SK-N-SH treated with all-trans-retinoic acid at 6 μM for 48 hours (cell line): Measurements from ENCODE around the gene SORL1.

ENCODE experiments used
- BACH2 ChIP-seq: fragments of 250-450 bp; sonication (Bioruptor Pico); IDR thresholded peaks from 2 replicates; pipeline ENCODE4 v1.9.0; 2021; ENCODE audit warnings: mild to moderate bottlenecking, borderline replicate concordance
- TCF4 ChIP-seq: fragments of 250-450 bp; sonication (Bioruptor Pico); IDR thresholded peaks from 2 replicates; pipeline ENCODE4 v1.8.0; 2021; ENCODE audit warnings: mild to moderate bottlenecking, moderate library complexity, borderline replicate concordance
- TOX ChIP-seq: fragments of 250-450 bp; sonication (Bioruptor Pico); IDR thresholded peaks from 2 replicates; pipeline ENCODE4 v1.8.0; 2021; ENCODE audit warnings: mild to moderate bottlenecking, moderate library complexity, borderline replicate concordance
- ZNF565 ChIP-seq: fragments of 450-650 bp; formaldehyde crosslinking; conservative IDR thresholded peaks from 2 replicates; pipeline ENCODE4 v1.5.0; 2020; ENCODE audit warnings: low read depth, mild to moderate bottlenecking, moderate library complexity
- TF ChIP-seq, protein P1 (sequence below): fragments of 250-450 bp; sonication (Bioruptor Pico); IDR thresholded peaks from 2 replicates; pipeline ENCODE4 v1.8.0; 2021; ENCODE audit warnings: low read depth, mild to moderate bottlenecking, moderate library complexity, borderline replicate concordance

DNA sequence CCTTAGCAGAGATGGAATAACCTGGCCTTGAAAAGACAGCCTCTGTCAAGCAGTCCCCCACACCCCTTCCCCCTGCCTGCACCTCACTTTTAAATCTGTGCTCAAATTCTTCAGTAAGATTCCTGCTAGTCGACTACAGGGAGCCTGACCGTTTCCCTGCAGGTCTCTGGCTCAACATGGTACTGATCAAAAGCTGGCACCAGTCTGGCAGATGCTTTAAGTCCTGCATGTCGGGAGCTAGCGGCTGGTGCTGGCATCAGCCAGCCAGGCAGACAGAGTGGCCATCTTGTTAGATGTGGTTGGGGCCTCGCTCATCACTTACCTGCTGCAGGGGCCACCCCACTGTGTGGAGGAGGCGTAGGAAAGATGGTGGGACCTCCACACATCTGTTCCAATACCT is 205.0 kb downstream of the SORL1 start:
- TF ChIP-seq TCF4 (CRISPR knock-in tag) (no peak), ZNF565 (CRISPR knock-in tag) (no peak), BACH2 (CRISPR knock-in tag) (no peak), TOX (no peak)
- TF ChIP-seq, protein P1, sequence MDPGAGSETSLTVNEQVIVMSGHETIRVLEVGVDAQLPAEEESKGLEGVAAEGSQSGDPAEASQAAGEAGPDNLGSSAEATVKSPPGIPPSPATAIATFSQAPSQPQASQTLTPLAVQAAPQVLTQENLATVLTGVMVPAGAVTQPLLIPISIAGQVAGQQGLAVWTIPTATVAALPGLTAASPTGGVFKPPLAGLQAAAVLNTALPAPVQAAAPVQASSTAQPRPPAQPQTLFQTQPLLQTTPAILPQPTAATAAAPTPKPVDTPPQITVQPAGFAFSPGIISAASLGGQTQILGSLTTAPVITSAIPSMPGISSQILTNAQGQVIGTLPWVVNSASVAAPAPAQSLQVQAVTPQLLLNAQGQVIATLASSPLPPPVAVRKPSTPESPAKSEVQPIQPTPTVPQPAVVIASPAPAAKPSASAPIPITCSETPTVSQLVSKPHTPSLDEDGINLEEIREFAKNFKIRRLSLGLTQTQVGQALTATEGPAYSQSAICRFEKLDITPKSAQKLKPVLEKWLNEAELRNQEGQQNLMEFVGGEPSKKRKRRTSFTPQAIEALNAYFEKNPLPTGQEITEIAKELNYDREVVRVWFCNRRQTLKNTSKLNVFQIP = no peak
